DOHH2 (cell line): ENCODE measurements around the gene SMAD5.

Source experiments
- H3F3A ChIP-seq: fragments of 200-600 bp; sonication (generic), shearing (Covaris generic); 2 replicates; pipeline ENCODE4 v1.6.0; 2016; ENCODE audit warnings: antibody characterized with exemption, mild to moderate bottlenecking; ENCODE audit not compliant: control insufficient read depth, insufficient read depth
- H3K27ac ChIP-seq: fragments of 200-600 bp; sonication (generic); 2 replicates; pipeline ENCODE4 v1.5.1; 2014; ENCODE audit warnings: low read depth, mild to moderate bottlenecking, low read length, moderate library complexity
- H3K27me3 ChIP-seq: fragments of 200-600 bp; sonication (generic); 2 replicates; pipeline ENCODE4 v1.6.1; 2014; ENCODE audit warnings: mild to moderate bottlenecking, low read length, mixed read lengths; ENCODE audit not compliant: control insufficient read depth
- H3K36me3 ChIP-seq: fragments of 200-600 bp; sonication (generic); 2 replicates; pipeline ENCODE4 v1.6.1; 2014; ENCODE audit warnings: mild to moderate bottlenecking, low read length, moderate library complexity, mixed read lengths; ENCODE audit not compliant: control insufficient read depth
- H3K4me1 ChIP-seq: fragments of 200-600 bp; sonication (generic); 2 replicates; pipeline ENCODE4 v1.6.1; 2014; ENCODE audit warnings: mild to moderate bottlenecking, low read length, mixed read lengths; ENCODE audit not compliant: control insufficient read depth
- H3K4me2 ChIP-seq: fragments of 200-600 bp; sonication (generic); 2 replicates; pipeline ENCODE4 v1.6.0; 2014; ENCODE audit warnings: mild to moderate bottlenecking, low read length, moderate library complexity
- H3K4me3 ChIP-seq: fragments of 200-600 bp; sonication (generic); 2 replicates; pipeline ENCODE4 v1.5.1; 2014; ENCODE audit warnings: mild to moderate bottlenecking, low read length, mixed read lengths
- H3K79me2 ChIP-seq: fragments of 200-600 bp; sonication (generic); 2 replicates; pipeline ENCODE4 v1.6.1; 2014; ENCODE audit warnings: mild to moderate bottlenecking, low read length, mixed read lengths; ENCODE audit not compliant: control insufficient read depth
- H3K9me2 ChIP-seq: fragments of 200-600 bp; sonication (generic); replicated peaks from 2 replicates; pipeline ENCODE4 v1.6.1; 2014; ENCODE audit warnings: mild to moderate bottlenecking, low read length, mixed read lengths; ENCODE audit not compliant: control insufficient read depth
- H3K9me3 ChIP-seq: fragments of 200-600 bp; sonication (generic); 2 replicates; pipeline ENCODE4 v1.6.1; 2014; ENCODE audit warnings: antibody characterized with exemption, low read length, mixed read lengths; ENCODE audit not compliant: control insufficient read depth, insufficient read depth
- H4K20me1 ChIP-seq: fragments of 200-600 bp; sonication (generic); 2 replicates; pipeline ENCODE4 v1.6.0; 2014; ENCODE audit warnings: low read depth, mild to moderate bottlenecking, antibody characterized with exemption, low read length, moderate library complexity; ENCODE audit not compliant: control insufficient read depth, insufficient read depth
- CTCF ChIP-seq: fragments of 200-600 bp; sonication (generic); IDR thresholded peaks from one replicate; pipeline ENCODE4 v1.5.1; 2014; ENCODE audit warnings: antibody characterized with exemption, mild to moderate bottlenecking, low read depth, low read length; ENCODE audit not compliant: poor library complexity, severe bottlenecking
- EZH2phosphoT487 ChIP-seq: fragments of 200-600 bp; sonication (generic); IDR thresholded peaks from 2 replicates; pipeline ENCODE4 v1.6.1; 2017; ENCODE audit warnings: borderline replicate concordance, mild to moderate bottlenecking, antibody characterized with exemption, low read length, moderate library complexity, mixed read lengths

SMAD5 gene

GRCh38 chr5:136159457-136159856, 26.8 kb downstream of the SMAD5 start:
- Histone ChIP-seq H3K36me3 (peaks cover 86% of the 10 kb centered on the region), H3K4me2 (peak overlapping the region; percentile 88), H3K9me3 (no peaks in the 10 kb centered on the region), H3K9me2 (no peaks in the 10 kb centered on the region), H3K4me3 (peak overlapping the region; percentile 68), H3K4me1 (peaks cover 92% of the 10 kb centered on the region), H3F3A (peaks cover 48% of the 10 kb centered on the region), H3K79me2 (peaks cover 88% of the 10 kb centered on the region), H3K27ac (peak overlapping the region; percentile 99), H4K20me1 (no peaks in the 10 kb centered on the region), H3K27me3 (no peaks in the 10 kb centered on the region)
- TF ChIP-seq CTCF, result no peak
- no peak for TF ChIP-seq EZH2phosphoT487

GRCh38 chr5:136162008-136162407, 29.4 kb downstream of the SMAD5 start:
- no peaks in the 10 kb centered on the region for H3K27me3 ChIP-seq
- peak overlapping the region; percentile 68 for H3K4me3 ChIP-seq
- peaks cover 67% of the 10 kb centered on the region for H3F3A ChIP-seq
- no peak for TF ChIP-seq EZH2phosphoT487
- TF ChIP-seq CTCF, result no peak
- peak overlapping the region; percentile 88 for H3K4me2 ChIP-seq
- no peaks in the 10 kb centered on the region for H4K20me1 ChIP-seq
- peaks cover 82% of the 10 kb centered on the region for H3K79me2 ChIP-seq
- H3K9me3 ChIP-seq, result no peaks in the 10 kb centered on the region
- H3K9me2 ChIP-seq, result no peaks in the 10 kb centered on the region
- peaks cover 82% of the 10 kb centered on the region for H3K36me3 ChIP-seq
- peaks cover 99% of the 10 kb centered on the region for H3K4me1 ChIP-seq
- peak overlapping the region; percentile 99 for H3K27ac ChIP-seq

- H3K36me3 ChIP-seq, result peaks cover 89% of the 10 kb centered on the region
- peaks cover 61% of the 10 kb centered on the region for H3F3A ChIP-seq
- H3K9me2 ChIP-seq, result no peaks in the 10 kb centered on the region
- peak overlapping the region; percentile 68 for H3K4me3 ChIP-seq
- no peak for TF ChIP-seq CTCF
- no peak for TF ChIP-seq EZH2phosphoT487
- H4K20me1 ChIP-seq, result no peaks in the 10 kb centered on the region
- peak overlapping the region; percentile 88 for H3K4me2 ChIP-seq
- no peaks in the 10 kb centered on the region for H3K27me3 ChIP-seq
- peak overlapping the region; percentile 99 for H3K27ac ChIP-seq
- H3K79me2 ChIP-seq, result peaks cover 82% of the 10 kb centered on the region
- peaks cover 99% of the 10 kb centered on the region for H3K4me1 ChIP-seq
- H3K9me3 ChIP-seq, result no peaks in the 10 kb centered on the region
Observed at GRCh38 chr5:136164226-136164625, 31.6 kb downstream of the SMAD5 start.
